GM21723 (cell line): ENCODE data around the gene TMEM256.

Experiments
- ATAC-seq: cut with Tn5 transposase; IDR thresholded peaks from one replicate; pipeline ENCODE4 v1.9.1; 2021; ENCODE audit warnings: mild to moderate bottlenecking, moderate library complexity; ENCODE audit not compliant: unreplicated experiment

TMEM256 gene

DNA sequence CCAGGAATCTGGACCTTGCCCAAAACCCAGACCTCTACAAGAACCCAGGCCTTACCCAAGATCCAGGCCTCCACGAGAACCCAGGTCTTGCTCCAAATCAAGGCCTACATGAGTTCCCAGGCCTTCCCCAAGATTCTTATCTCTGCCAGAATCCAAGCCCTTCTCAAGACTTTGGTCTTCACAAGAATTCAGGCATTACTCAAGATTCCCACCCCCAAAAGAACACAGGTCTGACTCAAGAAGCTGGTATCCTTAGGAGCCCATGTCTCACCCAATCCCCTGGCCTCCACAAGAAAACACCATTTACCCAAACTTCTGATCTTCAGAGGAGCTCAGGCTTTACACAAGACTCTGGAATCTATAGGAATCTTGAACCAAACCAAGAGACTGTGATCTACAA, 27.3 kb upstream of the TMEM256 start:
- no peak for ATAC-seq

DNA sequence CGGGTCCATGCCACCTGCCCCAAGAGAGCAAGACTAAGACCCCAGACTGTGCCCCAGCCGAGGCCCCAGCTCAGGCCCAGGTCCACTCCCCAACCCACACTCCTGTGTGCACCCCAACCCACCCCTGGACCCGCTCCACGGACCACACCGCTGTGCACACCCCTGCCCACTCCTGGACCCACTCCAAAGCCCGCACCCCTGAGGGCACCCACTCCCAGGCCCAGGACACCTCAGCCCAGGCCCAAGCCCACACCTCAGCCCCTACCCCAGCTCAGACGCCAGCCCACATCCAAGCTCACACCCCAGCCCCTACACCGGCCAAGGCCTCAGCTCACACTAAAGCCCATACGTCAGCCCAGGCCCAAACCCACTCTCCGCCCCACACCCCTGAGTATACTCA, 25.8 kb upstream of the TMEM256 start:
- ATAC-seq: no peak

DNA sequence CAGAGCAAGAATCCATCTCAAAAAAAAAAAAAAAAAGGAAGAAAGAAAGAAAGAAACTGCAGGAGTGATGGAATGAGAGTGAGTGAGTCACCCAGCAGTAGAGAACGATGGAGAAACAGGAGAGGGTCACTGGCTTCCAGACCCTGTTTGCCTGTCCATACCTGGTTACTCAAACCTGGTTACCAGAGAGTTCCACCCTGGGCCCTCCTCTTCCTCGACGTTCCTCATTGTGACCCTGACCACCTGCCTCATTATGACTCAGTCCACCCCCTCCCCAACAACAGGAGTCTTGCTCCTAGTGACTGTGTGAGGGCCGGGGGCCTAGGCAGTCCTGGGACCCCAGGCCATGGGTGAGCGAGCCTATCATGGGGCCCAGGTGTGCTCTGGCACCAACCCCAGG, 24.7 kb upstream of the TMEM256 start, which contains the start of gene SPEM3:
Gene SPEM3, plus strand, starts transcription at position 301 of the 400 bp plus-strand sequence. Its CDS starts 46 bp downstream, at position 347.
- ATAC-seq: no peak

DNA sequence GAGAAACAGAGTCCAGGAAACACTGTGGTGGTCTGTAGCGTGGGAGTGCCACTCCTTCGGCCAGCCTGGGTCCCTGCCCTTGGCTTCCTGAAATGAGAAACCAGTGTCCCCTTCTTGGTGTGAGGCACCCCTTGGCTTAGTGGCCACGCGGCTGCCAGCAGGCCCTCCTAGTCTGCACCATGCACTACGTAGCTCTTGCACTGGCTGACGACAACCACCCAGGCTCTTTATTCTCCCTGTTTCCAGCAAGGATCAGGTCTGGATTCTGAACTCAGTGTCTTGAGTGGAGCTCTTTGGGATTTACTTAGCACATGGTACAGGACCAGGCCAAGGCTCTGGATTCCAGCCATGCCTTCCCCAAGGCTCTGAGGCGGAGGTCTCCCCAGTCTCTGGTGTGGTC, 23.7 kb upstream of the TMEM256 start:
- no peak for ATAC-seq

DNA sequence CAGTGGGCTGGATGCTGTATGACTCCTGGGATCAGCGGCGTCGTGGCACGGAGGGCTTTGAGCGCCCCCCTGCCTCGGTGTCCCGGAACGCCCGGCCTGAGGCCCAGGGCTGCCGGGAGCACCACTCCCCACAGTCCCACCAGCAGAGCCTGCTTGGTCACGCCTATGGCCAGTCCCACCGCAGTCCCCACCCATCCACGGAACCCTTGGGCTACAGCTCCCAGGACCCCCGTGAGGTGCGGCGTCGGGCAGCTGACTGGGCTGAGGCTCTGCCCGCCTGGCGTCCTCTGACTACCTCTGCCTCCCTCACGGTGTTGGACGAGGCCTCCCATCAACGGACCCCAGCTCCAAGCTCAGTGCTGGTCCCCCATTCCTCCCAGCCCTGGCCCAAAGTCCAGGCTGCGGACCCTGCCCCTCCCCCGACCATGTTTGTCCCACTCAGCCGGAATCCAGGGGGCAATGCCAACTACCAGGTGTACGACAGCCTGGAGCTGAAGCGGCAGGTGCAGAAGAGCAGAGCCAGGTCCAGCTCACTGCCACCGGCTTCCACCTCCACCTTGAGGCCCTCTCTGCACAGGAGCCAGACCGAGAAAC, 23.1 kb upstream of the TMEM256 start:
- no peak for ATAC-seq

DNA sequence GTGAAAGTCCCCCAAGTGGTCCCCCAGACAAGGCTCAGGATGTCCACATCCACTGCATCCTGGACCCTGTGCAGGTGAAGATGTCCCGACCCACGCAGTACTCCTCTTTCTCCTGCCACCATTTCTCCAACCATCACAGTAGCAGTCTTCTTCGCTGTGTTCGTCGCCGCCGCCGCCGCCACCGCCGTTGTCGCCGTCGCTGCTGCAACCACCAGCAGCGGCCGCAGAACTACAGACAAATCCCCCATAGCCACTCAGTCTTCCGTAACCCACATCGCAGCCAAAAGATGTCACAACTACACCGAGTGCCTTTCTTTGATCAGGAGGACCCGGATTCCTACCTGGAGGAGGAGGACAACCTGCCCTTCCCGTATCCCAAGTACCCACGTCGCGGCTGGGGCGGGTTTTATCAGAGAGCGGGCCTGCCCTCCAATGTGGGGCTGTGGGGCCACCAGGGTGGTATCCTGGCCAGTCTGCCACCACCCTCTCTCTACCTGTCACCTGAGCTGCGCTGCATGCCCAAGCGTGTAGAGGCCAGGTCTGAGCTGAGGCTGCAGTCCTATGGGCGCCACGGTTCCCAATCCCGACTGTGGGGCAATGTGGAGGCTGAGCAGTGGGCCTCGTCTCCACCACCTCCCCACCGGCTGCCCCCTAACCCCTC, 22.4 kb upstream of the TMEM256 start:
- no peak for ATAC-seq

DNA sequence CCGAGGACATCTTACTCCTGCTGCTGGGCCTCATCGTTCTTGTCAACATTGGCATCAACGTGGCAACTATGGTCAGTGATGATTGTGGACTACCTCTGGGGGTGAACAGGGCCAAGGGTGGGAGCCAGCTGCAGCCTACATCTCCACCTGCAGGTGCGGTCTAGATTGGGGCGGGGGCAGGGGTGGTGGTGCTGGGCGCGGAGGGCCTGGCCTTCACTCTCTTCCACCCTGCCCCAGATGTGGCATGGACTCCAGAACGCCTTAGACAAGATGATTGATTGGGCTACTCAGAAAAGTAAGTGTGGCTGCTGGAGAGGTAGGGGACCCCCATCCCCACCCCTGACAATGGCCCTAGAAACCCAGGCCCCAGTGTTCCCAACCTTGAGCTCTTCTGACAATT, 21.9 kb upstream of the TMEM256 start:
- ATAC-seq: no peak

DNA sequence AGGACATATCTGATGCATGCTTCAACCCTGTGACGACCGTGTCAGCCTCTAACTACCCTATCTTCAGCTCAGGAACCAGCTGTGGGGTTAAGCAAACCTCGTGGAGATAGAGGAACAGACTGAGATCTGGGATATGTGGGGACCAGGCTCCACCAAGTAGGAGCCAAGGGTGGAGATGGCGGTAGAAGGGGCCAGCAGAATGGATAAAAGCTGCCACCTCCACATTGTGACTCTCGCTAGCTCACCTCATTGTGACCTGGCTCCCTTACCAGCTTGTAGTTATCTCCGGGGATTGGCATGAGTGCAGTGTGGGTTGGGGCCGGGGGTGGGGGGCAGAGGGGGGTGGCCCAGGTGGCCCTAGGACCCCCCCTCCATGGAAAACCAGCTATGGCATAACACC, 21.4 kb upstream of the TMEM256 start, which contains the start of gene SPEM2:
Gene SPEM2, plus strand, starts transcription at position 301 of the 400 bp plus-strand sequence. Its CDS starts 73 bp downstream, at position 374.
- ATAC-seq: no peak

DNA sequence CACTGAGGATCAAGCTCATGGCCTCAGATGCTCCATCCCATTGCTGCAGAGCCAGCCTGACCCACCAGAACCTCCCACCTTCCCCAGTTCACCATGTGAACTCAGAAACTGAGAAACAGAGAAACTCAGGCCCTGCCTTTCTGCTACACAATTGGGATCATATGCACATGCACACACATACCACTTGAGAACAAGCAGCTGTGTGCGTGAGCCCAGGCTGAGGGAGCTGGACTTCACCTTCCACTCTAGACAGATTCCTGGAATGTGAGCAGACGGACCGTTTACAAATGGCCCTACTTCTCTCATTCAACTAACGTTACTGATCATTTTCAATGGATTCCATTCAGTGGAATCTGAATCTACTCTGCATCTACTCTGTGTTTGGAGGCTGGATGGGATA, 19.8 kb upstream of the TMEM256 start:
- ATAC-seq: no peak

DNA sequence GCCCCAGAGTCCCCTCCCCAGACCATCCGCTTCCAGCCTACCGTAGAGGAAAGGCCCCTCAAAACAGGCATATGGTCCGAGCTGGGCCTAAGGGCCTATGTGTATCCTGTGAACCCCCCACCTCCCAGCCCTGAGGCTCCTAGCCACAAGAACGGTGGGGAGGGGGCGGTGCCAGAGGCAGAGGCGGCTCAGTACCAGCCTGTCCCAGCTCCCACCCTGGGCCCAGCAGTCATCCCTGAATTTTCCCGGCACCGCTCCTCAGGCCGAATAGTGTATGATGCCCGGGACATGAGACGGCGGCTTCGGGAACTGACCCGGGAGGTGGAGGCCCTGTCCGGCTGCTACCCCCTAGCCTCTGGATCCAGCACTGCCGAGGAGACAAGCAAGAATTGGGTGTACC, 17.3 kb upstream of the TMEM256 start:
- no peak for ATAC-seq

DNA sequence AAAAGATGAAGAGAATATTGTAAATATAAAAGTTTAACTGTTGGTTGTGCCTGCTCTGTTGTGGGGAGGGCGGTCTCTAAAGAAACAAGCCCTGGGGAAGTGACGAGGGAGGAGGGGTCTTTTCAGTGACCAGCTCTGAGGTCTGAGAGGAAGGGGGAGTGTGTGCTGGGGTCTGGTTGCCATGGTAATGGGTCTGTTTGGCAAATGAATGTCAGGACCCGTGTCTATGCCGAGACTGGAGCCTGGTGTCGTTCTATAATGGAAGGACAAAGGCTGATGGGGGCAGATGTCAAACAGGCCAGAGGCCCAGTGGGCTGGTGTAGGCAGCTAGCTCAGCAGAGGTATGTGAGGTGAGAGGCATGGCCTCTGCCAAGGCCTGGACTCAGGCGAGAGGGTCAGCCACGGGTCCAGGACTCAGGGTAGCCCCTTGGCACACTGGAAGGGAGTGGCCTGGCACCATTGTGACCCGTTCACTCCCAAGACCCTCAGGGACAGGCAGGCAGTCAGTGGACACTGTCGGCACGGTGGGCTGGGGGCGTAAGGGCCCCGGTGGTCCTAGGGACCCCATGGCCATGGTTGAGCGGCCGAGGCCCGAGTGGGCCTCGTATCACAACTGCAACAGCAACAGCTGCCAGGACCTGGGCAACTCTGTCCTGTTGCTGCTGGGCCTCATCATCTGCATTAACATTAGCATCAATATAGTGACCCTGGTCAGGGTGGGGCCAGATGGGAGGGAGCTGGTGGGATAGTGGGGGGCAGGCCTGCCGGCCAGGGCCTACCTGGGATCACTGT, 16.1 kb upstream of the TMEM256 start, which contains the start of gene SPEM1:
Gene SPEM1, plus strand, starts transcription at position 506 of the 792 bp plus-strand sequence. Its CDS starts 61 bp downstream, at position 567.
- ATAC-seq: no peak

DNA sequence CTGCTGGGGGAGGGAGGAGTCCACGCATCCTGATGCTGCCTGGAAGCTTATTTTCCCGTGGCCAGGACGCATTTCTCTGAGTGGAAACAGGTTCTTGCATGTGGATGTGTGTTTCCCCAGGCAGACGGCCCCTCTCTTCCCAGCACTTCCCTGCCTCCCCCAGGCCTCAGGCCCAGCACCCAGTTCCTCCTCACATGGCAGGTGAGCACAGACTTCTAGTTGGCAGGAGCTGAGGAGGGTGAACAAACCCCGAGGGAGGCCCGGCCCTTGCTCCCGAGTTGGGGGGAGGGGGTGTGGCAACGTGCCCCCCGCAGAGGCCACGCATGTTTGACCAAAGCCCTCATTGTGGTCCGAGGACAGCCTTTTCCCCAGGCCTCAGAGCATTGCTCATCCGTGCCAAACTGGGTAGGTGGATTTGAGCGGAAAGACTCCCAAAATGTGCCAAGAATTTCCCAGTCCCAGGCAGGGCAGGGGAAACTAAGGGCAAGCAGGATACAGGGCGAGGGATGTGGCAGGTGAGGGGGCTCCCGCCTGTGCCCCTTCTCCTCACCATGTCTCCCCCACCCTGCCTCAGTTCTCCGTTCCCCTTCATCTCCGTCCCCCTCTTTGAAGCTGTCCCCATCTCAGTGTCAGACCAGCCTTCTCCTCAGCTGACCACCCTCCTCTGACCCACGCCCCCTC, 14.7 kb upstream of the TMEM256 start:
- ATAC-seq: no peak

DNA sequence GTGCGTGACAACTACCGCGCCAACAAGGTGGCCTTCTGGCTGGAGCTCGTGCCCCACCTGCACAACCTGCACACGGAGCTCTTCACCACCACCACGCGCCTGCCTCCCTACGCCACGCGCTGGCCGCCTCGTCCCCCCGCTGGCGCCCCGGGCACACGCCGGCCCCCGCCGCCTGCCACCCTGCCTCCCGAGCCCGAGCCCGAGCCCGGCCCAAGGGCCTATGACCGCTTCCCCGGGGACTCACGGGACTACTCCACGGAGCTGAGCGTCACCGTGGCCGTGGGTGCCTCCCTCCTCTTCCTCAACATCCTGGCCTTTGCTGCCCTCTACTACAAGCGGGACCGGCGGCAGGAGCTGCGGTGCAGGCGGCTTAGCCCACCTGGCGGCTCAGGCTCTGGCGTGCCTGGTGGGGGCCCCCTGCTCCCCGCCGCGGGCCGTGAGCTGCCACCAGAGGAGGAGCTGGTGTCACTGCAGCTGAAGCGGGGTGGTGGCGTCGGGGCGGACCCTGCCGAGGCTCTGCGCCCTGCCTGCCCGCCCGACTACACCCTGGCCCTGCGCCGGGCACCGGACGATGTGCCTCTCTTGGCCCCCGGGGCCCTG, 13.3 kb upstream of the TMEM256 start:
- ATAC-seq: no peak

DNA sequence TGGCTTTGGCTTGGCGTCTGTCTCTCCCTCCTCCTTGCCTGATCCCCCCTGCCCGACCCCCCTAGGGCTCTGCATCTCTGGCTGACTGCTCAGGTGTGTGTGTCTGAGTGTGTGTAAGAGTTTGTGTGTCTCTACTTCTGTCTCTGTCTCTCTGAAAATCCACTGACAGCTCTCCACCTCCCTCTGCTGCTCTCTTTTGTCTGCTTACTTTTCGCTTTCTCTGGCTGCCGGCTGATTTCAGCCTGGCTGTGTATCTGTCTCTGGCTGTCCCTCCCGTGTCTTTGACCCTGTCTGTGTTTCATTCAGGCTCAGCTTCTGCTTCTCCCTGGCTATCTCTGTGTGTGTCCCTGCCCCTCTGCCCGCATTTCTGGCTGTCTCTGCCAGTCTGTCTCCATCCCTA, 12.4 kb upstream of the TMEM256 start:
- no peak for ATAC-seq

DNA sequence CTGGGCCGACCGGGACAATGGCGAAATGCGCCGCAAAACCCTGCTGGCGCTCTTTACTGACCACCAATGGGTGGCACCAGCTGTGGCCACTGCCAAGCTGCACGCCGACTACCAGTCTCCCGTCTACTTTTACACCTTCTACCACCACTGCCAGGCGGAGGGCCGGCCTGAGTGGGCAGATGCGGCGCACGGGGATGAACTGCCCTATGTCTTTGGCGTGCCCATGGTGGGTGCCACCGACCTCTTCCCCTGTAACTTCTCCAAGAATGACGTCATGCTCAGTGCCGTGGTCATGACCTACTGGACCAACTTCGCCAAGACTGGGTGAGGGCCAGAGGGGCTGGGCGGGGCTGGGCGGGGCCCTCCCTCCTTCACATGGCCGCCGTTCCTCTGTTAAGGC, 11.9 kb upstream of the TMEM256 start:
- ATAC-seq: no peak

DNA sequence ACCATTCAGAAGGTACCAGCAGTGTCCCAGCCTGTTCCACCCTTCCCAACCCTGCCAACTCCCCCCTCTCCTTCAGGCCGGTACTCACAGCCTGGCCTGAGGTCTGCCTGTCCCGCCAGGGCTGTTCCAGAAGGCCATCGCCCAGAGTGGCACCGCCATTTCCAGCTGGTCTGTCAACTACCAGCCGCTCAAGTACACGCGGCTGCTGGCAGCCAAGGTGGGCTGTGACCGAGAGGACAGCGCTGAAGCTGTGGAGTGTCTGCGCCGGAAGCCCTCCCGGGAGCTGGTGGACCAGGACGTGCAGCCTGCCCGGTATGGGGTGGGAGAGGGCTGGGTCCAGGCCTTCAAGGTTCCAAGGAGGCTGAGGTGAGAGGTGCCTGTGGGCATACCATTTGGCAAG, 10.9 kb upstream of the TMEM256 start:
- ATAC-seq: no peak

DNA sequence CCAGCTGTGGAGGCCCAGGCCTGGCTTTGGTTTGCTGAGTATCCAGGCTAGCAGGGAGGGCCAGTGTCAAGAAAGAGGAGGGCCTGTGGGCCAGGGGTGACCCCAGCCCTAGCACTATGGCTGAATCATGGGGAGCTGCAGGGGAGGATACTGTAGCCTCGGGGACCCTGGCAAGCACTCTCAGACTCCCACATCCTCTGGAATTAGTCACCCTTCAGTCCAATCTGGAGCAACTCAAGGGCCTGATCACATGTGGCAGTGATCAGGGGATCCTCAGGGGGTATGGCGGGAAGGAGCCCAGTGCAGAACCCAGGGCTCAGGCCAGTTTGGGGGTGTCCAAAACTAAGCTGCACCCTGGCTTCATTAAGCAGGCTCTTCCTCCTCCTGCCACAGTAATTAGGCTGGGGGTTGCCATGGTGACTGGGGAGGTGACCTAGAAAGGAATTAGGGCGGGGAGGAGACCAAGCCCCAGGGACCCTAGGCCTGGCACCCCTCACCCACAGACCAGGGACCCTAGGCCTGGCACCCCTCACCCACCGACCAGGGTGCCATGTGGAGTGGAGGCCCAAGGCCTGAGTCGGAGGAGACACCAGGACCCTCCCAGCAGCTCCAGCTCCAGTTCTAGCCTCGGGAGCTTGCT, 9.6 kb upstream of the TMEM256 start:
- ATAC-seq: no peak

DNA sequence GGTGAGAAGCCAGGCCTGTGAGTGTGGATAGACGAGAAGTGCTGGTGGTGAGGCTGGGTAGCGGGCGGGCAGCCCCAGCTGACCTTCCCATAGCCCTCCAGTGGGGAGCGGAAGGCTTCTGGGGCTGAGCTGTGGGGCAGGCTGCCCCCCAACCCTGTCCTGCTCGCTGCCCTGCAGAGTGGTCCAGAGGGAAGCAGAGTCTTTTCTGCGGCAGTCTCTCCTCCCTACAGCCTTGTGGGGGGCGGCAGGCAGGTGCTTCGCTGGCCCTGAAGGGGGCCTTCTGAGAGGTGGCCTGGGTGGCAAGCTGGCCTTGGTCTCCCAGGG, 7.5 kb upstream of the TMEM256 start:
- no peak for ATAC-seq

DNA sequence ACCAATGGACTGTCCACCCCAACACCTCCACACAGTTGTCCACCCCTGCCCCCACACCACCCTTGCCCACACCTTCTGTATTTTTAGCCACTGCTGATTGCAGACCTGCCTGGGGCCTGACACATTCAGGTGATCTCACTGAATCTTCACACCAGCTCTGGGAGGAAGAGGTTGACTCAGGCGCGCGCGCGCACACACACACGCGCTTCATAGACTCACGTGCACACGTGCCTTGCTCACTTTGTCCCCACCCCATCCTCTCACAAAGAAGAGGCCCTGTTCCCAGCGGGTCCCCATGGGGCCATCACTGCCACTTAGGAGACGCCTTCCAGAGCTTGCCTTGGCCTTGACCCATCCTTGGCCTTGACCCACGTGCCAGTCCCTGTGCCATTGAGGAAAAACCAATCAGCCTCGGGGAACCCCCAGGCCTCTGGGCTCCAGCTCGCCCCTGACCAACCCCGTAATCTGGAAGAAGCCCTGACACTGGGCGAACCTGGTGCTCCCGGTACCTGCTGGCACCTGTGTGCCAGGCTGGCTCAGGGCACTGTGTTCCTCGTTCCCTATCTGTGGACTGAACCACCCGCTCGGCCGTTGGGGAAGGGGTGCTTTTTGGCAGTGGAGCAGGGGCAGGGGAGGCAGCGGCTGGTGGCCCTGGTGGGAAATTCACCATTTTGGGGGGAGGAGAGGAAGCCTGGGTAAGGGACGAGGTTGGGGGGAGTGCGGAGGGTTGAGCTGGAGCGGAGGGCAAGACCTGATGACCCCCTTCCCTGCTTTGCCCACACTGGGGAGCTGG, 6.9 kb upstream of the TMEM256 start:
- no peak for ATAC-seq

DNA sequence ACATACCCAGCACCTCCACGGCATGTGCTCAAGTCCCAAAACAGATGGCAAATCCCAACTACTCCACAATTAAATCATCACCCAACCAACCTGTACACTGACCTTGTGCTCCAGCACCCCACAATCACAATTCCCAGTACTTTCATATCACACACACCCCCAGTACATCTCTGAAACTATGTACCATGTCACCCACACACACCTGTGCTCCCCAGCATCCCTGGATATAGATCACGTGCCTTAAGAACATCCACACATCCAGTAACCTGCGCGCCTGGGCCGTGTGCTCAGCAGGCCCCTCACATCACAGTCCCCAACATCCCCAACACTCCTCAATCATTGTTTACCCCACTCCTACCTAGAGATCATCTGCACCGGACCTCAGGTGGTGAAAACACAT, 5.8 kb upstream of the TMEM256 start:
- ATAC-seq: no peak
